GM19463 (cell line): Measurements from ENCODE around the gene FCHO2.
"Not testable (repeated sequence)": the region's sequence is repeated elsewhere in the genome, so short reads cannot be mapped to it uniquely, and the experiment has no call there.

Experiments used
- ATAC-seq: cut with Tn5 transposase; IDR thresholded peaks from one replicate; pipeline ENCODE4 v1.9.1; 2021; ENCODE audit warnings: mild to moderate bottlenecking, moderate library complexity; ENCODE audit not compliant: unreplicated experiment

FCHO2 gene

GRCh38 chr5:72955143-72955767 lies 586 bp upstream of the FCHO2 start:
- peak; percentile 39 for ATAC-seq

- peak; percentile 26 for ATAC-seq
Measured at GRCh38 chr5:72956324-72957140, 691 bp downstream of the FCHO2 start.

GRCh38 chr5:72957337-72957736 lies 1.5 kb downstream of the FCHO2 start:
- no peak for ATAC-seq

GRCh38 chr5:72959257-72959656 lies 3.4 kb downstream of the FCHO2 start:
- ATAC-seq = no peak

GRCh38 chr5:72974481-72974880 lies 18.6 kb downstream of the FCHO2 start:
- ATAC-seq = not testable (repeated sequence)

GRCh38 chr5:72976810-72977209 lies 21.0 kb downstream of the FCHO2 start:
- ATAC-seq = not testable (repeated sequence)

GRCh38 chr5:72985719-72986118 lies 29.9 kb downstream of the FCHO2 start:
- no peak for ATAC-seq

- ATAC-seq = no peak
Measured at GRCh38 chr5:72988769-72989168, 32.9 kb downstream of the FCHO2 start.

- ATAC-seq = no peak
Measured at GRCh38 chr5:72991394-72991793, 35.6 kb downstream of the FCHO2 start.

GRCh38 chr5:72994578-72994977 lies 38.7 kb downstream of the FCHO2 start:
- ATAC-seq = no peak

GRCh38 chr5:72996632-72997031 lies 40.8 kb downstream of the FCHO2 start:
- no peak for ATAC-seq

GRCh38 chr5:72999916-73000315 lies 44.1 kb downstream of the FCHO2 start:
- no peak for ATAC-seq

- no peak for ATAC-seq
Measured at GRCh38 chr5:73005886-73006285, 50.0 kb downstream of the FCHO2 start.

GRCh38 chr5:73007051-73007450 lies 51.2 kb downstream of the FCHO2 start:
- no peak for ATAC-seq

- ATAC-seq = no peak
Measured at GRCh38 chr5:73008831-73009230, 53.0 kb downstream of the FCHO2 start.

GRCh38 chr5:73011612-73012011 lies 55.8 kb downstream of the FCHO2 start:
- not testable (repeated sequence) for ATAC-seq

GRCh38 chr5:73018892-73019291 lies 63.1 kb downstream of the FCHO2 start:
- no peak for ATAC-seq

- no peak for ATAC-seq
Measured at GRCh38 chr5:73019766-73020165, 63.9 kb downstream of the FCHO2 start.

- ATAC-seq = no peak
Measured at GRCh38 chr5:73022471-73023169, 66.8 kb downstream of the FCHO2 start.

GRCh38 chr5:73024946-73025544 lies 69.2 kb downstream of the FCHO2 start:
- not testable (repeated sequence) for ATAC-seq

- ATAC-seq = no peak
Measured at GRCh38 chr5:73027361-73027760, 71.5 kb downstream of the FCHO2 start.
